ENCODE measurements around the gene TMEM8B. TPM values are rescaled to one million over a fixed set of nuclear protein-coding genes. Genes with fewer than 3 reads are reported as not detected.

The TMEM8B gene
- total and polyA plus RNA-seq, 2 of the 8 experiments (the other 6 are each of a cell fraction or from before 2014, with no cell fraction given), result 7.5 to 10.4 TPM

- no peak for TF ChIP-seq CHD7 (IDR thresholded peaks at IDR 0.05; ENCODE audit: insufficient replicate concordance, low read length)
- TF ChIP-seq POLR2A (IDR thresholded peaks at IDR 0.05; ENCODE audit: control extremely low read depth in 1 of 2, low read depth in 2 of 2, low read length in 2 of 2), result no peak
- TF ChIP-seq EZH2 (IDR thresholded peaks at IDR 0.05; ENCODE audit: low read depth, low read length, severe bottlenecking), result no peak
- TF ChIP-seq MAFK (IDR thresholded peaks at IDR 0.05; ENCODE audit: low read depth, low read length), result no peak
- TF ChIP-seq HDAC6 (IDR thresholded peaks at IDR 0.05; ENCODE audit: low read depth, low read length), result no peak
- TF ChIP-seq SAP30 (IDR thresholded peaks at IDR 0.05; ENCODE audit: insufficient read depth, insufficient replicate concordance, low read length), result no peak
Observed at GRCh38 chr9:35831040-35831439, 2.0 kb downstream of the TMEM8B start (continued).
